ENCODE data around the gene NUDT8.

GRCh38 chr11:67601098-67601497 lies 28.6 kb downstream of the NUDT8 start:
- TF ChIP-seq CTCF (conservative IDR thresholded peaks at IDR 0.05), result no peak
- no peak for TF ChIP-seq ZFX (IDR thresholded peaks at IDR 0.05)

All from C4-2B (cell line).